PC-9 (cell line): Measurements from ENCODE around the gene CAMTA1. TPM values are rescaled to one million over a fixed set of nuclear protein-coding genes. Genes with fewer than 3 reads are reported as not detected.

Source experiments
- BruUV-seq: library from RNA; stranded (reverse); fragments of 400-500 nt; replicated peaks from 2 replicates; lab custom pipeline; 2021; lab: Mats Ljungman, UMichigan
- CTCF ChIA-PET: fragments of 300-600 bp; sonication (Branson Sonifier 250); formaldehyde crosslinking; loops from one replicate; lab custom pipeline; 2022; ENCODE audit warnings: antibody characterized with exemption; lab: Charles Lee
- POLR2A ChIA-PET: fragments of 300-600 bp; sonication (Branson Sonifier 250); formaldehyde crosslinking; loops from one replicate; lab custom pipeline; 2022; ENCODE audit warnings: antibody characterized with exemption; ENCODE audit not compliant: unreplicated experiment; lab: Charles Lee
- DNase-seq, 2 experiments: peaks; one replicate each; pipeline versions ENCODE4 v3.0.0 to v3.0.0-alpha.2; 2015 to 2022; ENCODE audit warnings: mixed read lengths in 1 of 2
- H2AFZ ChIP-seq: fragments of 200-600 bp; sonication (generic); 2 replicates; pipeline ENCODE4 v1.8.1; 2017; ENCODE audit warnings: antibody characterized with exemption
- H3F3A ChIP-seq: fragments of 200-600 bp; sonication (generic); 2 replicates; pipeline ENCODE4 v1.8.1; 2017; ENCODE audit warnings: antibody characterized with exemption, mild to moderate bottlenecking, low read depth; ENCODE audit not compliant: insufficient read depth
- H3K27ac ChIP-seq: fragments of 200-600 bp; sonication (generic); 2 replicates; pipeline ENCODE4 v1.6.1; 2016; ENCODE audit warnings: mixed run types
- H3K27me3 ChIP-seq: fragments of 200-600 bp; sonication (generic); 2 replicates; pipeline ENCODE4 v1.6.1; 2016; ENCODE audit warnings: low read depth, mixed run types; ENCODE audit not compliant: insufficient read depth
- H3K36me3 ChIP-seq: fragments of 200-600 bp; sonication (generic); 2 replicates; pipeline ENCODE4 v1.6.1; 2016; ENCODE audit warnings: low read depth, mixed run types
- H3K4me1 ChIP-seq: fragments of 200-600 bp; sonication (generic); replicated peaks from 2 replicates; pipeline ENCODE4 v1.6.1; 2016; ENCODE audit warnings: mixed run types; ENCODE audit not compliant: insufficient read depth
- H3K4me2 ChIP-seq: fragments of 200-600 bp; sonication (generic); 2 replicates; pipeline ENCODE4 v1.6.1; 2017; ENCODE audit warnings: mixed run types
- H3K4me3 ChIP-seq: fragments of 200-600 bp; sonication (generic); 2 replicates; pipeline ENCODE4 v1.6.1; 2016; ENCODE audit warnings: mixed run types
- H3K79me2 ChIP-seq: fragments of 200-600 bp; sonication (generic); 2 replicates; pipeline ENCODE4 v1.6.1; 2017; ENCODE audit warnings: low read depth, mixed run types
- H3K9me2 ChIP-seq: fragments of 200-600 bp; sonication (generic); 2 replicates; pipeline ENCODE4 v1.8.1; 2017; ENCODE audit warnings: mild to moderate bottlenecking; ENCODE audit not compliant: insufficient read depth
- H3K9me3 ChIP-seq: fragments of 200-600 bp; sonication (generic); 2 replicates; pipeline ENCODE4 v1.8.1; 2016; ENCODE audit warnings: low read depth; ENCODE audit not compliant: insufficient read depth
- H4K20me1 ChIP-seq: fragments of 200-600 bp; sonication (generic); 2 replicates; pipeline ENCODE4 v1.8.1; 2017; ENCODE audit not compliant: insufficient read depth
- EZH2 ChIP-seq: fragments of 200-600 bp; sonication (generic); IDR thresholded peaks from 2 replicates; pipeline ENCODE4 v1.8.0; 2017; ENCODE audit warnings: antibody characterized with exemption, low read depth
- intact Hi-C: fragments of 100-400 bp; cut with micrococcal nuclease; formaldehyde crosslinking; loops from one replicate; pipeline ENCODE4 v1.10.0; 2022; ENCODE audit not compliant: unreplicated experiment
- total RNA-seq: library from RNA; stranded (reverse); gene quantifications from 2 replicates; pipeline ENCODE4 v1.2.3, GENCODE V29; 2021
- TF ChIP-seq, protein P1 (sequence below): fragments of 200-600 bp; sonication (generic); conservative IDR thresholded peaks from 2 replicates; pipeline ENCODE4 v1.6.1; 2017; ENCODE audit warnings: mixed run types, antibody characterized with exemption, mild to moderate bottlenecking, moderate library complexity

CAMTA1 gene
- total RNA-seq, 1 experiment from 2014 or later, result 72.3 TPM

DNA sequence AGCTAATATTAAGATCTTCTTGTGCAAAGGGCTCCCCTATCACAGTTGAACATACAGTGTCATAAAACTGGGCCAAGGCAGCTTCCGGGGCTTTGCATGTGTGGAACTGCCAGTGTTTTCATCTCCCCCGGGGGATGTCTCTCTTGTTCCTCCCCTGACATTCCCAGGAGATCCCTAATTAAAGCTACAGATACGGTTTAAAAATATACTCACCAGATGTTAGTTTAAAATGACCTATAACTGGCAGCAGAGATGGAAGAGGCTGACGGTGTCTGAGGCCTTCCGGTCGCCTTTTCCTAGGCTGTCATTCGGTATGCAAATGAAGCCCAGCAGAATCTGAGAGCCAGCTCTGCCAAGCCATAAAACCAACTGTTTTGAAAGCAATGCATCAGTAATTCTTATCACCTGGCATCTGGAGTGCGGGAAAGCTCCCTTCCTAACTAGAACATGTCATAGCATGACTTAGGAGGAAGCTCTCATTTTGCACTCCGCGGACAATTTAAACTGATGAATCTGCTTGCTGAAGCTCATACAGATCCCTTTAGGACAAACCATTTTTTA lies 549.3 kb downstream of the CAMTA1 start:
- no peaks in the 10 kb centered on the region for H3K79me2 ChIP-seq
- peaks cover 71% of the 10 kb centered on the region for H3K27me3 ChIP-seq
- ChIA-PET POLR2A (no interaction called here), CTCF (interaction anchor here (0.6 kb wide), 1 partner anchor 199 kb away, joined by 4 read pairs; no protein-coding TSS in a partner anchor)
- H3K4me1 ChIP-seq, result no peaks in the 10 kb centered on the region
- H3K4me3 ChIP-seq, result no peak overlapping the region
- no peaks in the 10 kb centered on the region for H4K20me1 ChIP-seq
- intact Hi-C loops, result no loop called here
- no peak for TF ChIP-seq EZH2
- TF ChIP-seq, protein P1, sequence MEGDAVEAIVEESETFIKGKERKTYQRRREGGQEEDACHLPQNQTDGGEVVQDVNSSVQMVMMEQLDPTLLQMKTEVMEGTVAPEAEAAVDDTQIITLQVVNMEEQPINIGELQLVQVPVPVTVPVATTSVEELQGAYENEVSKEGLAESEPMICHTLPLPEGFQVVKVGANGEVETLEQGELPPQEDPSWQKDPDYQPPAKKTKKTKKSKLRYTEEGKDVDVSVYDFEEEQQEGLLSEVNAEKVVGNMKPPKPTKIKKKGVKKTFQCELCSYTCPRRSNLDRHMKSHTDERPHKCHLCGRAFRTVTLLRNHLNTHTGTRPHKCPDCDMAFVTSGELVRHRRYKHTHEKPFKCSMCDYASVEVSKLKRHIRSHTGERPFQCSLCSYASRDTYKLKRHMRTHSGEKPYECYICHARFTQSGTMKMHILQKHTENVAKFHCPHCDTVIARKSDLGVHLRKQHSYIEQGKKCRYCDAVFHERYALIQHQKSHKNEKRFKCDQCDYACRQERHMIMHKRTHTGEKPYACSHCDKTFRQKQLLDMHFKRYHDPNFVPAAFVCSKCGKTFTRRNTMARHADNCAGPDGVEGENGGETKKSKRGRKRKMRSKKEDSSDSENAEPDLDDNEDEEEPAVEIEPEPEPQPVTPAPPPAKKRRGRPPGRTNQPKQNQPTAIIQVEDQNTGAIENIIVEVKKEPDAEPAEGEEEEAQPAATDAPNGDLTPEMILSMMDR, result no peak
- H3K9me3 ChIP-seq, result no peaks in the 10 kb centered on the region
- H3K4me2 ChIP-seq, result no peak overlapping the region
- no peaks in the 10 kb centered on the region for H3F3A ChIP-seq
- no peaks in the 10 kb centered on the region for H3K9me2 ChIP-seq
- no peaks in the 10 kb centered on the region for H3K36me3 ChIP-seq
- H3K27ac ChIP-seq, result no peak overlapping the region
- no peak overlapping the region for H2AFZ ChIP-seq
- no peak for DNase-seq
- BruUV-seq, result no TSS peak

DNA sequence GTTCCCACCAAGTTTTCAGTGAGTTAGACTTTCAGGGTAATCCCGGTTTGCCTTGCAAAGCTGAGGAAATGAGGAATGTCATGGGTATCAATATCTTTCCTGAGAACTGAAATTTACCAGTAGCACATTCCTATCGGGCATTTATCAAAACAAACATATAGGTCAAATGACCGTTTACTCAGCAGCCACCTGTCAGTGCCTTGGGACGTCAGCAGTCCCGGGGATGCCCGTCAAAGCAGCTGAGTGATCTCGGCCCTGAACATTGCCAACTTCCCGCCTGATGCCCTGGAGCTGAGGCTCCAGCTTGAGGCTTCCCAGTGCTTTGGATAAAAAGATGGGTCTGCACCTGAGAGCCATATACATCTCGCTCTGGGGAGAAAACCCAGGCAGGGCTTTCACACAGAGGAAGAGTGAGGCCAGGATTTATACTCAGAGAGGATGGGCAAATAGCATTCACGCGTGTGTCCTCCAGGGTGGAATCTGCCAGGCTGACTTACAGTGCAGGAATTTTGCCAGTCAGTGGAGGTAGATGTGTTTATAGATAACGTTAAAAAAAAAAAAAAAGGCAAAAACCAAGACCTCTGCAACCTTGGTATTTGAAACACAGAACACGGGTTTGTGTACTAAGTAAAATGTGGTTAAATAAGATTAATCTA lies 550.1 kb downstream of the CAMTA1 start:
- no peak overlapping the region for H3K27ac ChIP-seq
- ChIA-PET CTCF (no interaction called here), POLR2A (no interaction called here)
- no TSS peak for BruUV-seq
- no peaks in the 10 kb centered on the region for H3K9me3 ChIP-seq
- H3K9me2 ChIP-seq, result no peaks in the 10 kb centered on the region
- H3K4me1 ChIP-seq, result no peaks in the 10 kb centered on the region
- TF ChIP-seq EZH2, result no peak
- TF ChIP-seq, protein P1, result no peak
- DNase-seq, result no peak
- H3K4me3 ChIP-seq, result no peak overlapping the region
- intact Hi-C loops, result no loop called here
- H4K20me1 ChIP-seq, result no peaks in the 10 kb centered on the region
- H3K4me2 ChIP-seq, result no peak overlapping the region
- H3K79me2 ChIP-seq, result no peaks in the 10 kb centered on the region
- H2AFZ ChIP-seq, result no peak overlapping the region
- H3F3A ChIP-seq, result no peaks in the 10 kb centered on the region
- peaks cover 64% of the 10 kb centered on the region for H3K27me3 ChIP-seq
- H3K36me3 ChIP-seq, result no peaks in the 10 kb centered on the region

DNA sequence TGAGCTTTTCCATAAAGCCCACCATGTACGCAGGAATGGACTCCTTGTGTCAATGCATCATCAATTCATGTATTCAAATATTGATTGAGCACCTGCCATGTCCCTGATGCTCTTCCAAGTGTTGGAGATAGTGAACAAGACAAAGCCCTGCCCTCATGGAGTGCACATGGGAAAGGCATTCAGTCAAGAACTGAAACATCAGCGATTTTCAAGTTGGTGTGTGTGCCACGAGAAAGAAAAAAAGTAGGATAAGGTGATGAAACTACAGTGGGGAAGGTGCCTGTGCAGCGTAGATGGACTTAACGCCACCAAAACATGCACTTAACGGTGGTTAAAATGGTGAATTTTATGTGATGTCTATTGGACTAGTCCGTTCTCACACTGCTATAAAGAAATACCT lies 553.2 kb downstream of the CAMTA1 start:
- POLR2A ChIA-PET, result no interaction called here
- H2AFZ ChIP-seq, result no peak overlapping the region
- no peaks in the 10 kb centered on the region for H3K36me3 ChIP-seq
- no peaks in the 10 kb centered on the region for H3K9me3 ChIP-seq
- no peaks in the 10 kb centered on the region for H3K4me1 ChIP-seq
- BruUV-seq, result no TSS peak
- DNase-seq, result no peak
- no peak overlapping the region for H3K27ac ChIP-seq
- H4K20me1 ChIP-seq, result no peaks in the 10 kb centered on the region
- peaks cover 34% of the 10 kb centered on the region for H3K27me3 ChIP-seq
- H3K4me3 ChIP-seq, result no peak overlapping the region
- H3K9me2 ChIP-seq, result no peaks in the 10 kb centered on the region
- intact Hi-C loops, result no loop called here
- no peaks in the 10 kb centered on the region for H3K79me2 ChIP-seq
- CTCF ChIA-PET, result no interaction called here
- TF ChIP-seq, protein P1, result no peak
- no peak for TF ChIP-seq EZH2
- H3K4me2 ChIP-seq, result no peak overlapping the region
- no peaks in the 10 kb centered on the region for H3F3A ChIP-seq
